Muscle layer of duodenum (tissue), 2 donors: ENCODE results near the gene RSBN1.

ENCODE experiments used
- H3K27ac ChIP-seq: one replicate; pipeline ENCODE4 v1.7.0; 2013; ENCODE audit warnings: mild to moderate bottlenecking, low read length
- H3K27me3 ChIP-seq: one replicate; pipeline ENCODE4 v1.7.0; 2013; ENCODE audit warnings: low read depth, mild to moderate bottlenecking, control low read depth, low read length
- H3K36me3 ChIP-seq, 2 donors: one replicate each; pipeline ENCODE4 v1.7.0; 2013; ENCODE audit warnings: low read length in 2 of 2, control low read depth in 1 of 2, mild to moderate bottlenecking in 1 of 2; ENCODE audit not compliant: insufficient read depth in 2 of 2, control insufficient read depth in 1 of 2
- H3K4me1 ChIP-seq, 2 donors: one replicate each; pipeline ENCODE4 v1.7.0; 2013; ENCODE audit warnings: low read length in 2 of 2, mild to moderate bottlenecking in 2 of 2, control low read depth in 1 of 2, moderate library complexity in 1 of 2; ENCODE audit not compliant: insufficient read depth in 2 of 2, control insufficient read depth in 1 of 2
- H3K4me3 ChIP-seq, 2 donors: one replicate each; pipeline ENCODE4 v1.7.0; 2013; ENCODE audit warnings: low read length in 2 of 2, low read depth in 1 of 2, mild to moderate bottlenecking in 1 of 2
- H3K9me3 ChIP-seq, 2 donors: one replicate each; pipeline ENCODE4 v1.7.0; 2013; ENCODE audit warnings: low read length in 2 of 2, control low read depth in 1 of 2, mild to moderate bottlenecking in 1 of 2; ENCODE audit not compliant: control insufficient read depth in 1 of 2
- donor health status: healthy.

RSBN1 gene

DNA sequence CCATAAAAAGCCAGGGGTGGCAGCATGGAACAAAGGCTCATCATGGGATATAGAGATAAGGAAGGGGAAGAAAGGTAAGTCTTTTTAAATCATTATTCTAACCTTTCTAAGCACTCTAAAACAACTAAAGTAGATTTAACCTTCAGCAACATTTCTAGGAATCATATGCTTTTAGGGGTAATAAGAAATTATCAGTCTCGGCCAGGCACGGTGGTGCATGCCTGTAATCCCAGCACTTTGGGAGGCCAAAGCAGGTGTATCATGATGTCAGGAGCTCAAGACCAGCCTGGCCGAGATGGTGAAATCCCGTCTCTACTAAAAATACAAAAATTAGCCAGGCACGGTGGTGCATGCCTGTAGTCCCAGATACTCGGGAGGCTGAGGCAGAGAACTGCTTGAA lies 32.7 kb downstream of the RSBN1 start:
- no peak overlapping the region for H3K4me3 ChIP-seq
- H3K9me3 ChIP-seq: no peaks in the 10 kb centered on the region
- H3K36me3 ChIP-seq: peaks cover 4 to 8% of the 10 kb centered on the region in 2 donors
- no peak overlapping the region for H3K27ac ChIP-seq
- no peaks in the 10 kb centered on the region for H3K27me3 ChIP-seq
- H3K4me1 ChIP-seq: peaks cover 3 to 38% of the 10 kb centered on the region in 2 donors

- Histone ChIP-seq H3K9me3 (no peaks in the 10 kb centered on the region), H3K36me3 (peaks cover 4 to 8% of the 10 kb centered on the region in 2 donors), H3K4me3 (no peak overlapping the region), H3K27me3 (no peaks in the 10 kb centered on the region), H3K27ac (no peak overlapping the region), H3K4me1 (peaks cover 3 to 20% of the 10 kb centered on the region in 2 donors)
Measured at GRCh38 chr1:113777561-113777960, 34.7 kb downstream of the RSBN1 start.

DNA sequence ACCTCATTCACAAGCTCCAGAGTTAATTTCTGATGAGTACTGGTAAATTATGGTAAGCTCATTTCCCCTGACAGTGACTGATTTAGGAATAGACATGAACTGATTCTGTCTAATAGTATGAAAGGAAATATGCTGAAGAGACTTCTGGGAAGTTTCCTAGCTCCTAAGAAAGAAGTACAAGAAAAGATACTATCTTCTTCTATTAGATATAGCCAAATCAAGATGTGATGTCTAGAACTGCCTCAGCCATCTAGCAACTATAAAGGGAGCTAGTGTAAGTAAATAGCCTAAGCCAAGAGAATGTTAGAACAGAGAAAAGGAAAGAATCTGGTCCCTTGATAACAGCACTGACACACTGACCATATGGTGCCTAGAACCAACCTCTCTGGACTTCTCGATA lies 42.2 kb downstream of the RSBN1 start:
- Histone ChIP-seq H3K4me1 (peaks cover 0 to 20% of the 10 kb centered on the region in 2 donors), H3K27me3 (no peaks in the 10 kb centered on the region), H3K9me3 (no peaks in the 10 kb centered on the region), H3K4me3 (no peak overlapping the region), H3K36me3 (peaks cover 17 to 22% of the 10 kb centered on the region in 2 donors), H3K27ac (no peak overlapping the region)

GRCh38 chr1:113769601-113769970 lies 42.7 kb downstream of the RSBN1 start:
- no peak overlapping the region for H3K27ac ChIP-seq
- H3K27me3 ChIP-seq: no peaks in the 10 kb centered on the region
- H3K4me1 ChIP-seq: peaks cover 0 to 20% of the 10 kb centered on the region in 2 donors
- peaks cover 21 to 23% of the 10 kb centered on the region in 2 donors for H3K36me3 ChIP-seq
- H3K9me3 ChIP-seq: no peaks in the 10 kb centered on the region
- no peak overlapping the region for H3K4me3 ChIP-seq

GRCh38 chr1:113768916-113769600 lies 43.2 kb downstream of the RSBN1 start:
- Histone ChIP-seq H3K4me3 (no peak overlapping the region), H3K36me3 (peaks cover 21 to 23% of the 10 kb centered on the region in 2 donors), H3K9me3 (no peaks in the 10 kb centered on the region), H3K27ac (no peak overlapping the region), H3K4me1 (peaks cover 0 to 20% of the 10 kb centered on the region in 2 donors), H3K27me3 (no peaks in the 10 kb centered on the region)

GRCh38 chr1:113765306-113766230 lies 46.7 kb downstream of the RSBN1 start:
- Histone ChIP-seq H3K27me3 (no peaks in the 10 kb centered on the region), H3K4me1 (peaks cover 0 to 17% of the 10 kb centered on the region in 2 donors), H3K4me3 (no peak overlapping the region), H3K9me3 (no peaks in the 10 kb centered on the region), H3K27ac (no peak overlapping the region), H3K36me3 (peaks cover 21 to 23% of the 10 kb centered on the region in 2 donors)

- H3K36me3 ChIP-seq: peaks cover 23 to 32% of the 10 kb centered on the region in 2 donors
- H3K4me3 ChIP-seq: no peak overlapping the region
- H3K9me3 ChIP-seq: no peaks in the 10 kb centered on the region
- peaks cover 0 to 11% of the 10 kb centered on the region in 2 donors for H3K4me1 ChIP-seq
- H3K27me3 ChIP-seq: no peaks in the 10 kb centered on the region
- H3K27ac ChIP-seq: no peak overlapping the region
Measured at GRCh38 chr1:113763661-113764060, 48.6 kb downstream of the RSBN1 start.

- Histone ChIP-seq H3K4me3 (no peak overlapping the region), H3K36me3 (peaks cover 14 to 32% of the 10 kb centered on the region in 2 donors), H3K9me3 (no peaks in the 10 kb centered on the region), H3K4me1 (peaks cover 3 to 16% of the 10 kb centered on the region in 2 donors), H3K27me3 (no peaks in the 10 kb centered on the region), H3K27ac (no peak overlapping the region)
Measured at GRCh38 chr1:113761937-113762336, 50.3 kb downstream of the RSBN1 start.

- Histone ChIP-seq H3K27me3 (no peaks in the 10 kb centered on the region), H3K9me3 (no peaks in the 10 kb centered on the region), H3K4me3 (peak overlapping the region; percentile 97 to 99), H3K4me1 (peaks cover 3 to 19% of the 10 kb centered on the region in 2 donors), H3K27ac (peak overlapping the region; percentile 100), H3K36me3 (peaks cover 4 to 18% of the 10 kb centered on the region in 2 donors)
Measured at GRCh38 chr1:113760102-113761080, 51.9 kb downstream of the RSBN1 start.

DNA sequence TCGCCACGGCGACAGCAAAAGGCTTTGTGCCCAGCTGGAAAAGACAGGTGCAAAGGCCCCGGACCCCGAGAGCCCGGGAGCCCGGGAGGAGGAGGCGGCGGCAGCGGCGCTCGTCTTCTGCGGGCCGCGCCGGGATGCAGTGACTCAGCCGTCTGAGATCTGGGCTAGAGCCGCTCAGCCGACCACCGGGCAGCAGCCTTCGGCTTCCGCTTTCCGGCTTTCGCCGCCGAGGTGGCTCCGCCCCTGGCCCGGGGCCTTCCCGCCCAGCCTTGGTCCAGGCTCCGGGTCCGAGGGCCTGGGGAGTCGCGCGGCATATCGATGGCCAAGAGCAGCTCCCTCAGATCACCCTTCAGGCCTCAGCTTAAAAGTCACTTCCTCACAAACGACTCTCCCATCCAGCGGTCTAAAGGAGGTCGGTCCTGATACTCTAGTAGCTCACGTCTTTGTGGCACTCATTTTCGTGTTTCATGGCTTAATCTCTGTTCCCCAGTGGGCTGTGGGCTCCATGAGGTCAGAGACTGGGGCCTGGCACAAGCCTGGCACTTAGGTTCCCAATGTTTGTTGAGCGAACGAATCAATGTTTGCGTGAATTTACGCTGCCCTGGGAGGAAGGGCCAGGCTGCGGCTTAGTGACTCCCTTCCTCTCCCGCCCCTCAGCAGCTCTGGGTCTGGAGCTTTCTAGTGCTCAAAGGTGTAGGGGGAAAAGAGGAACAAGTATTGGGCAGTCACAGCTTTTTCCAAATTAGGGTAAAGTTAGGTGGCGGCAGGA lies 52.8 kb downstream of the RSBN1 start, which contains the start of gene PHTF1:
TSS of gene PHTF1 (minus strand) at position 154 of the 769 bp plus-strand sequence. CDS start 783 bp downstream, outside the sequence.
- Histone ChIP-seq H3K27me3 (no peaks in the 10 kb centered on the region), H3K9me3 (no peaks in the 10 kb centered on the region), H3K4me3 (peak within 1 kb of the TSS; percentile 97 to 99), H3K27ac (peak within 1 kb of the TSS; percentile 100), H3K4me1 (peaks cover 3 to 18% of the 10 kb centered on the region in 2 donors), H3K36me3 (peaks cover 0 to 10% of the 10 kb centered on the region in 2 donors)
